PC-3 (cell line): Measurements from ENCODE around the gene TFDP2. TPM values are rescaled to one million over a fixed set of nuclear protein-coding genes. Genes with fewer than 3 reads are reported as not detected.
A peak's percentile ranks its signal among the peaks of the same experiment; 100 is the strongest.
"Not testable (repeated sequence)": the region's sequence is repeated elsewhere in the genome, so short reads cannot be mapped to it uniquely, and the experiment has no call there.

Experiments used
- ATAC-seq: fragments of 200-7000 bp; cut with Tn5 transposase; 2 replicates; pipeline ENCODE4 v1.9.1; 2020; ENCODE audit warnings: mild to moderate bottlenecking, moderate library complexity
- BruUV-seq: library from RNA; stranded (reverse); fragments of 400-500 nt; replicated peaks from 2 replicates; lab custom pipeline; 2021; lab: Mats Ljungman, UMichigan
- CTCF ChIA-PET: fragments of 300-600 bp; sonication (Branson Sonifier 250); formaldehyde crosslinking; loops from one replicate; lab custom pipeline; 2022; ENCODE audit warnings: antibody characterized with exemption; lab: Charles Lee
- POLR2A ChIA-PET: fragments of 300-600 bp; sonication (Branson Sonifier 250); formaldehyde crosslinking; loops from one replicate; lab custom pipeline; 2022; ENCODE audit warnings: antibody characterized with exemption; ENCODE audit not compliant: unreplicated experiment; lab: Charles Lee
- DNase-seq: peaks from one replicate; pipeline ENCODE4 v3.0.0-alpha.2; 2015
- H2AFZ ChIP-seq: fragments of 300-600 bp; sonication (generic); 2 replicates; pipeline ENCODE4 v1.6.0; 2016; ENCODE audit warnings: antibody characterized with exemption, low read length
- H3F3A ChIP-seq: fragments of 300-600 bp; sonication (generic); one replicate; pipeline ENCODE4 v1.6.0; 2017; ENCODE audit warnings: antibody characterized with exemption, low read length, control low read depth, mild to moderate bottlenecking; ENCODE audit not compliant: unreplicated experiment
- H3K27ac ChIP-seq: fragments of 300-600 bp; sonication (generic); 2 replicates; pipeline ENCODE4 v1.5.1; 2016; ENCODE audit warnings: mild to moderate bottlenecking, low read length
- H3K27me3 ChIP-seq: fragments of 300-600 bp; sonication (generic); 2 replicates; pipeline ENCODE4 v1.6.1; 2016; ENCODE audit warnings: low read length, mixed read lengths
- H3K36me3 ChIP-seq: fragments of 300-600 bp; sonication (generic); 2 replicates; pipeline ENCODE4 v1.6.1; 2016; ENCODE audit warnings: low read depth, mixed run types, low read length, mixed read lengths
- H3K4me1 ChIP-seq: fragments of 300-600 bp; sonication (generic); 2 replicates; pipeline ENCODE4 v1.5.1; 2016; ENCODE audit warnings: low read length; ENCODE audit not compliant: insufficient read depth
- H3K4me2 ChIP-seq: fragments of 300-600 bp; sonication (generic); 2 replicates; pipeline ENCODE4 v1.6.0; 2016; ENCODE audit warnings: low read length
- H3K4me3 ChIP-seq: fragments of 300-600 bp; sonication (generic); 2 replicates; pipeline ENCODE4 v1.5.1; 2016; ENCODE audit warnings: mild to moderate bottlenecking, low read length, mixed read lengths
- H3K79me2 ChIP-seq: fragments of 300-600 bp; sonication (generic); 2 replicates; pipeline ENCODE4 v1.6.1; 2017; ENCODE audit warnings: low read length, mixed read lengths
- H3K9ac ChIP-seq: fragments of 300-600 bp; sonication (generic); 2 replicates; pipeline ENCODE4 v1.6.0; 2016; ENCODE audit warnings: mild to moderate bottlenecking, low read length
- H3K9me2 ChIP-seq: fragments of 300-600 bp; sonication (generic); replicated peaks from 2 replicates; pipeline ENCODE4 v1.6.1; 2016; ENCODE audit warnings: mixed run types, low read length, mixed read lengths
- H3K9me3 ChIP-seq: fragments of 300-600 bp; sonication (generic); 2 replicates; pipeline ENCODE4 v1.6.1; 2016; ENCODE audit warnings: low read length, mixed read lengths
- H4K20me1 ChIP-seq: fragments of 300-600 bp; sonication (generic); 2 replicates; pipeline ENCODE4 v1.6.1; 2016; ENCODE audit warnings: low read length, mixed read lengths
- CTCF ChIP-seq: fragments of 300-600 bp; sonication (generic); conservative IDR thresholded peaks from 2 replicates; pipeline ENCODE4 v1.5.1; 2017; ENCODE audit warnings: antibody characterized with exemption, low read depth, mild to moderate bottlenecking, low read length
- EZH2 ChIP-seq: fragments of 300-600 bp; sonication (generic); IDR thresholded peaks from one replicate; pipeline ENCODE4 v1.6.1; 2017; ENCODE audit warnings: antibody characterized with exemption, mild to moderate bottlenecking, low read length; ENCODE audit not compliant: unreplicated experiment
- EZH2phosphoT487 ChIP-seq: fragments of 300-600 bp; sonication (generic); IDR thresholded peaks from 2 replicates; pipeline ENCODE4 v1.6.1; 2018; ENCODE audit warnings: mild to moderate bottlenecking, antibody characterized with exemption, low read length, borderline replicate concordance
- intact Hi-C: fragments of 100-400 bp; cut with micrococcal nuclease; formaldehyde crosslinking; loops from 2 replicates; pipeline ENCODE4 v1.9.0; 2023
- total RNA-seq: library from RNA; depleted of rRNA; stranded (reverse); fragments of >200 nt; gene quantifications from 2 replicates; pipeline ENCODE4 v1.2.3, GENCODE V29; 2014

TFDP2 gene
- total RNA-seq, 1 experiment from 2014 or later: 37.9 TPM

GRCh38 chr3:141928631-141929270 lies 220.6 kb downstream of the TFDP2 start:
- no peaks in the 10 kb centered on the region for H3K36me3 ChIP-seq
- BruUV-seq: no TSS peak
- no peak overlapping the region for H3K4me2 ChIP-seq
- H3K27ac ChIP-seq: no peak overlapping the region
- no peaks in the 10 kb centered on the region for H3K9me3 ChIP-seq
- no peaks in the 10 kb centered on the region for H3K27me3 ChIP-seq
- H3K9me2 ChIP-seq: no peaks in the 10 kb centered on the region
- DNase-seq (no peak), ATAC-seq (no peak)
- no peak overlapping the region for H2AFZ ChIP-seq
- POLR2A ChIA-PET: no interaction called here
- H3K9ac ChIP-seq: no peak overlapping the region
- no peak overlapping the region for H3K4me3 ChIP-seq
- no peak for TF ChIP-seq CTCF
- intact Hi-C loops: no loop called here
- H4K20me1 ChIP-seq: no peaks in the 10 kb centered on the region
- H3K4me1 ChIP-seq: no peaks in the 10 kb centered on the region
- no peaks in the 10 kb centered on the region for H3F3A ChIP-seq
- CTCF ChIA-PET: no interaction called here
- H3K79me2 ChIP-seq: no peaks in the 10 kb centered on the region

- Histone ChIP-seq H4K20me1 (no peaks in the 10 kb centered on the region), H3K27ac (no peak overlapping the region), H3K4me1 (no peaks in the 10 kb centered on the region), H3F3A (no peaks in the 10 kb centered on the region), H3K36me3 (no peaks in the 10 kb centered on the region), H3K9ac (no peak overlapping the region), H3K27me3 (no peaks in the 10 kb centered on the region), H3K9me2 (no peaks in the 10 kb centered on the region), H3K4me2 (no peak overlapping the region), H3K79me2 (no peaks in the 10 kb centered on the region), H3K9me3 (no peaks in the 10 kb centered on the region), H3K4me3 (no peak overlapping the region), H2AFZ (no peak overlapping the region)
- ChIA-PET POLR2A (no interaction called here), CTCF (no interaction called here)
- ATAC-seq (no peak), DNase-seq (no peak)
- no TSS peak for BruUV-seq
- intact Hi-C loops: no loop called here
- TF ChIP-seq EZH2: no peak
- TF ChIP-seq EZH2phosphoT487: no peak
Measured at GRCh38 chr3:141926929-141927328, 222.4 kb downstream of the TFDP2 start.

- H3F3A ChIP-seq, H2AFZ ChIP-seq, H3K9me3 ChIP-seq, ATAC-seq, CTCF ChIA-PET, H3K4me1 ChIP-seq, H3K79me2 ChIP-seq, H3K27ac ChIP-seq, POLR2A ChIA-PET, H3K27me3 ChIP-seq, H3K36me3 ChIP-seq, DNase-seq, H3K9ac ChIP-seq, H4K20me1 ChIP-seq, H3K4me3 ChIP-seq, intact Hi-C loops, H3K9me2 ChIP-seq, H3K4me2 ChIP-seq: not testable (repeated sequence)
- TSS peak; percentile 78 for BruUV-seq
Measured at GRCh38 chr3:141925677-141926076, 223.7 kb downstream of the TFDP2 start.

- H3F3A ChIP-seq: no peaks in the 10 kb centered on the region
- no peaks in the 10 kb centered on the region for H3K4me1 ChIP-seq
- H2AFZ ChIP-seq: no peak overlapping the region
- H3K36me3 ChIP-seq: no peaks in the 10 kb centered on the region; the same call in 1 of the 2 replicates
- ATAC-seq (no peak), DNase-seq (no peak)
- H3K9me3 ChIP-seq: no peaks in the 10 kb centered on the region
- TF ChIP-seq EZH2: no peak
- no peak for TF ChIP-seq CTCF
- no peak for TF ChIP-seq EZH2phosphoT487
- no peaks in the 10 kb centered on the region for H3K9me2 ChIP-seq
- H3K27ac ChIP-seq: no peak overlapping the region
- H3K27me3 ChIP-seq: no peaks in the 10 kb centered on the region
- H3K9ac ChIP-seq: no peak overlapping the region
- intact Hi-C loops: no loop called here
- no peak overlapping the region for H3K4me2 ChIP-seq
- no TSS peak for BruUV-seq
- POLR2A ChIA-PET: no interaction called here
- no peak overlapping the region for H3K4me3 ChIP-seq
- H3K79me2 ChIP-seq: no peaks in the 10 kb centered on the region
- no peaks in the 10 kb centered on the region for H4K20me1 ChIP-seq
- CTCF ChIA-PET: no interaction called here
Measured at GRCh38 chr3:141921316-141921715, 228.0 kb downstream of the TFDP2 start.
